GM21367 (cell line): ENCODE results near the gene RHOU.
"Not testable (repeated sequence)": the region's sequence is repeated elsewhere in the genome, so short reads cannot be mapped to it uniquely, and the experiment has no call there.

Experiments
- ATAC-seq: cut with Tn5 transposase; IDR thresholded peaks from one replicate; pipeline ENCODE4 v1.9.1; 2021; ENCODE audit not compliant: unreplicated experiment

Gene RHOU

GRCh38 chr1:228755800-228756199 is 20.5 kb downstream of the RHOU start:
- no peak for ATAC-seq

DNA sequence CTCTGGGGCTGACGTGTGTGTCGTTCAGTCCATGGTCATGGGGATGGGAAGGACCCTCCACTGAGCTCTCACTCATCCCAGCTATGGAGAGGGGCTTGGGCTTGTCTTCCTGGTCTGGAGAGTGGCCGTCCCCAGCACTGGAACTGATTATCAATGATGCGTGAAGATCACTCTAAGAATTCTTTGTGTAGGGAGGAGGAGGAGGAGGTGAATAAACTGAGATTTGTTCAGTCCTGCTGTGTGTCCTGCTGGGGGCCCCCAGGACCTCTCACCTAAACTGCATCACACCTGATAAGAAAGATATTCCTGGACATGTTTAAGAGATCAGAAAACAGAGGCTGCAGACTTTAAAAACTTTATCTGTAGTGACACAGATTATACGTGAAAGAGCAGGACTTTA is 21.2 kb downstream of the RHOU start:
- ATAC-seq = no peak

DNA sequence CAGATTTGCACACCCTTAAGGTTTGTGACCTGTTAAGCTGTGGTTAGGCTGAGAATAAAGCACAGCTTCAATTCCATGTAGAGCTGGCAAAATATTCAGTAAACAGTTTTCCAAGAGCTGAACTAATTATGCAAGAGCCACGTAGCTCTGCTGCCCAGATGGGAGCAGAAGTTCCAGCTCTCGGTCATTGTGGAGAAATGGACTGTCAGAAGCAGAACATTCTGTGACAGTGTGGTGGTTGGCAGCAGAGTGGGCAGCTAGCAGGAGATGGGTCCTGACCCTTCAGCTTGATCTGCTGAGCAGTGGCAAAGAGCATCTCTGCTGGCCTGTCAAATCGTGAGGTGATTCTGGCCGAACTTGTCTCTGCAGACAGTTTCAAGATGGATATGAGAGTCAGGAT is 23.2 kb downstream of the RHOU start:
- no peak for ATAC-seq

DNA sequence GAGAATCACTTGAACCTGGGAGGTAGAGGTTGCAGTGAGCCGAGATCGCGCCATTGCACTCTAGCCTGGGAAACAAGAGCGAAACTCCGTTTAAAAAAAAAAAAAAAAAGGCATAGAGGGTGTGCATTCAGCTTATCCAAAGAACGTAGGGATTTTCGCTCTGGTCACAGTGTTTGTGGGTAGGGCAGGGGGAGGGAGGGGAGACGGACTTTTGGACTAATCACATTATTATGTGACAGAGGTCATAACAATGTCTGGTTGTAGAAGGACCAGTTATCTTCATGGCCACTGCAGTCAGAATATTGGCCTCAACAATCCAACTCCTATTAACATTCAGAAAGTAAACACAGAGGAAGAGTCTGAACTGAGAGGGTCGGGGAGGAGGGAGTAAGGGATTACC is 25.7 kb downstream of the RHOU start:
- no peak for ATAC-seq

- ATAC-seq = no peak
Measured at GRCh38 chr1:228763561-228763960, 28.3 kb downstream of the RHOU start.

- no peak for ATAC-seq
Measured at GRCh38 chr1:228765168-228765946, 30.1 kb downstream of the RHOU start.

GRCh38 chr1:228766788-228767187 is 31.5 kb downstream of the RHOU start:
- no peak for ATAC-seq

DNA sequence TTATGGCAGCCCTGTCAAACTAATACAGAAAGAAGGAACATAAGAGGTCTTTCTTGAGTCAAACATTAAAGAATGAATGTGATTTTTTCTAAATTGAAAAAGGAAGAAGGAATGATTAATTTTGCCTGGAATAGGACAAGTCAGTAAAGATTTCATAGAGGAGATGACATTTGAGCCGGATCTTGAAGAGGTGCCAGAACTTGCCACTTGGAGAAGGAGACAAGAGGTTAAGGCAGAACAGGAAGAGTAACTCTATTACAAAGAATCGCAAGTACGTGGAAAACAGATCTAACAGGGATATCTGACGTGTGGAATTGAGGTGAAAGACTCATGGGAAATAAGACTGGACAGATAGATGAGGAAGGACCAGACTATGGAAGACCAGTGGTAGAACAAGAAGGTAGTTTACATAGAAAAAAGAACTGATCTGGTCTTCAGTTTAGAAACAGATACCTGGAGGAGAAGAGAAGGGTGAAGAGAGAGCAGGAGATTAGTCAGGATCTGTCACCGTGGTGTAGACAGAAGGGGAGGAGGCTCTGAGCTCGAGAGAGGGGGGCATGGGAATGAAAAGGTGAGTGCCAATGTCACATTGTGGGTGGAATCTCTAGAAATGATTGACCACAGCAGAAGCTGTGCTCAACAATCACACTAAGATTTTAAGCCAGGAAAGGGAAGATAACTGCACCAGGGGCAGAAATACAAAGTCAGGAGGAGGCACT is 32.5 kb downstream of the RHOU start:
- no peak for ATAC-seq

- ATAC-seq = no peak
Measured at GRCh38 chr1:228768355-228769000, 33.2 kb downstream of the RHOU start.

DNA sequence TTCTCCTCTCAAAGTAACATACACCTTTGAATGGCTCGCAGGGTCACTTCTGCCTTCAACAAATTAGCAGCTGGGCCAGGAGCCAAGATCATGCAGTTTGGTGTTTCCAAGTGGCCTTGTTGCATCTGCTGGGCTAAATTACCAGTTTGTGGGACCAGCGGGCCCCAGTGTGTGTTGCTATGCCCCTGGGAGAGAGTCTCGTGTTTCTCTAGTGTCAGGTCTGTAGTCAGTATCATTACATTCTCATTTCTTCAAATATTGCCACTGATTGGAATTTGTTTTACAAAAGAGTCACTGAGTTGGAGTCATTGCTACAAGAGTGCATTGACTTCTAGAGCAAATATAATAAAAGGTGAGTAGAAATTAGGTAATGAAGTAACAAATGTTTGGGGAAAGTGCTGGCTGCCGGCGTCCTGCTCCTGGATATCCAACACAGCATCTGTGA is 35.5 kb downstream of the RHOU start:
- no peak for ATAC-seq

DNA sequence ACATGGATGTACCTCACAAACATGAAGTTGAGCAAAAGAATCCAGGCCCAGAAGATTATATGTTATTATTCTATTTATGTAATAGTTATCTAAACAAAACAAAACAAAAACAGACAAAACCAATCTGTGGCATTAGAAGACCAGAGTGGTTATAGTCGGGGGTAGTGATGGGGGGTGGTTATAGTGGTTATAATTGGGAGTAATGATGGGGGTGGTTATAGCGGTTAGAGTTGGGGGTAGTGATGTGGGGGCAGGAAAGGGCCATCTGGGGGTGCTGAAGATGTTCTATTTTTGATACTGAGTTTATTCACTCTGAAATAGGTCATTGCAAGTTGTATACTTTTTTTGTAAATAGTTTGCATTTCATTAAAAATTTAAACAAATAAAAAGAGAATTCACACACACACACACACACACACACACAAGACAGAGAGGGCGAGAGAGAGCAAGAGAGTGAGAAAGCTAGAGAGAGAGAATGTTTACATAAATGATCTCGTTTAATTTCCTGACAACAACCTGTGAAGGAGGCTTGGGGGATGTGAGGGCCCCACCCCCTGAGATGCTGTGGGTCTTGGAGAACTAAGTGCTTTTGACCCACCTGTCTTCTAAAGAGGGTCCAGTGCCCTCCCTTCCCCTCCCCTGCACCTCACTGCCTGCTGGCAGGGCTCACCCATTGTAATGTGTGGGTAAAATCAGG is 37.4 kb downstream of the RHOU start:
- no peak for ATAC-seq

DNA sequence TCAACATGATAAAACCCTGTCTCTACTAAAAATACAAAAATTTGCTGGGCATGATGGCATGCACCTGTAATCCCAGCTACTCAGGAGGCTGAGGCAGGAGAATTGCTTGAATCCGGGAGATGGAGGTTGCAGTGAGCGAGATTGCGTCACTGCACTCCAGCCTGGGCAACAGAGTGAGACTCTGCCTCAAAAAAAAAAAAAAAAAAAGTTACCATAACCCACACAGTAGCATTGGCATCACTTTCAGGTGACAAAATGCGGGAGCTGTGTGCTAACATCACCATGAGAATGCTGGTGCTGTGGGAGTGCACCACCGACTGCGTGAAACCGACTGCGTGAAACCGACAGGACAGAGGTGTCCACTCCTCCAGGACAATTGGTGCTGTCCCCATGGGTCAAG is 40.7 kb downstream of the RHOU start:
- ATAC-seq = not testable (repeated sequence)

- no peak for ATAC-seq
Measured at GRCh38 chr1:228776449-228776848, 41.2 kb downstream of the RHOU start.

DNA sequence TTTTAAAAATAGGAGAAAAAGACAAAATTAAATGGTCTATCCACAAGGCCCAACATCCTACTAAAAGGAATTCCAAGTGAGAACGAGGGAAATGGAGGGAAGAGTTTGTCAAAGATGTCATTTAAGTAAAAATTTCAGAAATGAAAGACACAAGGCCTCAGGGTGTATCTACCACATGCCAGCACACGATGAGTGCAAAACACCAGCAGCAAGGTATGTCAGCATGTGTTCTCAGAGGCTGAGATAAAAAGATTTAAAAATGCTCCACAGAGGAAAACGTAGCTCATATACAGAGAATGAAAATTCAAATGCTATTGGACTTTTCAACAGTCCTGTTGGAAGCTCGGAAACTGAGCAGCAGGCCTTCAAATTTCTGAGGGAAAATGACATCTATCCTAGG is 42.0 kb downstream of the RHOU start:
- ATAC-seq = no peak

DNA sequence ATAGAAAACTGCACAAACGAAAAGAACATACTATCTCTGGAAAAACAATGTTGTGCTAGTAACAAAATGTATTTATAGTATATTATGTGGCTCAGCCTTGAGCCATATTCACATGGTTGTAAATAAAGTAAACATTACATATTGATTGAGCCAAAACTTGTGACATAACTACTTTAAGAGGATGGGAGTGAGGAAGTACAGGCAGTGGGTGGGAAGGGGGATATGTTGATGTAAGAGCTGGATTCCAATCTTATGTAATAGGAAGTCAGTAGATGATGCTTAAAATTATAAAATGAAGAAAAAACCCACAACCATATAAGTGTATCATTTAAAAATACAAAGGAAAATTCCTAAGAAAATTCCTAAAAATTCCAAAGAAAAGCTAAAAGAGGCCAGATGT is 42.7 kb downstream of the RHOU start:
- no peak for ATAC-seq

DNA sequence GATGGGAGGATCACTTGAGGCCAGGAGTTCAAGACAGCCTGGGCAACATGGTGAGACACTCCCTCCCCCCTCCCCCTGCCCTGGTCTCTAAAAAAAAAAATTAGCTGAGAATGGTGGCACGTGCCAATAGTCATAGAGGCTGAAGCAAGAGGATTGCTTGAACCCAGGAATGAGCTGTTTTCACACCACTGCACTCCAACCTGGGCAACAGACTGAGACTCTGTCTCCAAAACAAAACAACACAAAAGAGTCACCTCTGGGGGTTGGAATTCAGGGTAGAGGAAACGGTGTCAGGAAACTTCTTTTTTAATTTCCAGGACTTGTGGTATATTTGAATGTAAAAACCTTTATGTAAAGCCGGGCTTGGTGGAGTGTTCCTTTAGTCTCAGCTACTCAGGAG is 43.2 kb downstream of the RHOU start:
- ATAC-seq = no peak

- ATAC-seq = no peak
Measured at GRCh38 chr1:228778961-228779360, 43.7 kb downstream of the RHOU start.

DNA sequence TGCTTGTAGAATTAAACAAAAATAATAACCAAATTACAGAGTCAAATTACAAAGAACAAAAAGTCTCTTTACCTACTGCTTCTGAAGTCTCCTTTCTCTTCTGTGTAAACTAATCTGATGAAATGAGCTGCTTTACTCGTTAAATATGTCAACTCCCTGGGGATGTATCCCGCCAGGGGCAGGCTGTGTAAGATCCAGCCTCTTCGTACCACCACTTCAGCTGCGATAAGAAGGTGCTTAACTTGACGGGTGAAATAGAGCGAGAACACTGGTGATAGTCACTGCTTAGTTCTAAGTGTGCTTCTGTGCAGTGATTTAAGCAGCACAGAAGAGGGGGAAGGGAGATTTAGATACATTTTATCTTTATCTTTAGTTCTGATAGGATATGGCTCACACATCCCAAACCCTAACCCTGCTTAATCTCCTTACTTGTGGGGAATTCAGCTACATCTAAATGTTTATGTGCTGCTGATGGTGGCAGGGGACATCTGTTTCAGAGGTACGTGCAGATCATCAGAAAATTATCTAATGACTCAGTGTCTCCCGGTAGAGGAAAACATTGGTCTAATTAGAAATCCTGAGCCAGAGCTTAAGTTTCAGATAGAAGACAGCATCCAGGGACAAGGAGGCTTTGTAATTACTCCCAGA is 46.0 kb downstream of the RHOU start:
- ATAC-seq = no peak

DNA sequence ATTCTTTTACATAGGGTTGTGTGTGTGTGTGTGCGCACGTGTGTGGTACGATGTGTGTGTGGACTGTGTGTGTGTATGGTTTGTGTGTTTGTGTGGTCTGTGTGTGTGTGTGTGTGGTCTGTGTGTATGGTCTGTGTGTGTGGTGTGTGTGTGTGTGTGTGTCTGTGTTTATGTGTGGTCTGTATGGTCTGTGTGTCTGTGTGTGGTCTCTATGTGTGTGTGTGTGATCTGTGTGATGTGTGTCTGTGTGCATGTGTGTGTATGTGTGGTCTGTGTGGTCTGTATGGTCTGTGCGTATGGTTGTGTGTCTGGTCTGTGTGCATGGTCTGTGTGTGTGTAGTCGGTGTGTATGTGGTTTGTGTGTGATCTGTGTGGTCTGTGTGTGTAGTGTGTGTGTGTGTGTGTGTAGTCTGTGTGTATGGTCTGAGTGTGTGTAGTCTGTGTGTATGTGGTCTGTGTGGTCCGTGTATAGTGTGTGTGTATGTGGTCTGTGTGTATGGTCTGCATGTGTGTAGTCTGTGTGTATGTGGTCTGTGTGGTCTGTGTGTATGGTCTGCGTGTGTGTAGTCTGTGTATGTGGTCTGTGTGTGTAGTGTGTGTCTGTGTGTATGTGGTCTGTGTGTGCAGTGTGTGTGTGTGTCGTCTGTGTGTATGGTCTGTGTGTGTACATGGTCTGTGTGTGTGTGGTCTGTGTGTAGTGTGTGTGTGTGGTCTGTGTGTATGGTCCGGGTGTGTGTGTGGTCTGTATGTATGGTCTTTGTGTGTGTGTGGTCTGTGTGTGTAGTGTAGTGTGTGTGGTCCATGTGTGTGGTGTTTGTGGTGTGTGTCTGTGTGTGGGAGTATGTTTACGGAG is 46.8 kb downstream of the RHOU start:
- ATAC-seq = no peak
